ENCODE data around the gene RPL13A.

Gene RPL13A

GRCh38 chr19:49498475-49498874, 11.1 kb downstream of the RPL13A start:
- DNase-seq = no peak
- in situ Hi-C loops (cut with MboI; ENCODE audit: low pct_unique_long_range_greater_than_20kb, low sequenced_read_pairs) = no loop called here

- in situ Hi-C loops (cut with MboI; ENCODE audit: low pct_unique_long_range_greater_than_20kb, low sequenced_read_pairs) = no loop called here
- DNase-seq = no peak
These were observed 11.7 kb downstream of the RPL13A start for GRCh38 chr19:49499030-49499670.

DNA sequence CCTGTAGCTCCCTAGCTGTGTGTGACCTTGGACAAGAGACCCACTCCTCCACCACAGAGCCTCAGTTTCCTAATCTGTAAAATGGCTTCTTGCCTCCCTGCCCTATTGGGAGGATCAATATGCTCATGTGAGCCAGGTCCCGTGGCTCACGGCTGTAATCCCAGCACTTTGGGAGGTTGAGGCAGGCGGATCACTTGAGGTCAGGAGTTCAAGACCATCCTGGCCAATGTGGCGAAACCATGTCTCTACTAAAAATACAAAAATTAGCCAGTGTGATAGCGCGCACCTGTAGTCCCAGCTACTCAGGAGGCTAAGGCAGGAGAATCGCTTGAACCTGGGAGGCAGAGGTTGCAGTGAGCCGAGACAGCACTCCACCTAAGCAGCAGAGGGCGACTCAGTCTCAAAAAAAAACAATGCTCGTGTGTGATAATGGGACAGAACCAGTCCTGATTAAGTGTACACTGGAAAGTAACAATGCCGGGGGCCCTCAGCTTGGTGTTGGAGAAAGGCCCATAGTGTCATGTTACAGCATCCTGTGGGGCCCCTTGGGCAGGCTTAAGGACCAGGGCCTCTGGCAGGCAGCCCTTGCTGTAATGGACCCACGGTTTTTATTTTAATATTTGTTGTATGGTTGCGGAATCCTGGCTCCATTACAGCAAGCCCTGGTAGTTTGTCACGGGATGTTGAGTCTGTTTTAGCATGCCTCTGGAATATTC, 15.6 kb downstream of the RPL13A start:
- DNase-seq = peak; percentile 81
- in situ Hi-C loops (cut with MboI; ENCODE audit: low pct_unique_long_range_greater_than_20kb, low sequenced_read_pairs) = no loop called here

GRCh38 chr19:49503582-49503962, 16.2 kb downstream of the RPL13A start:
- no peak for DNase-seq
- in situ Hi-C loops (cut with MboI; ENCODE audit: low pct_unique_long_range_greater_than_20kb, low sequenced_read_pairs) = no loop called here

DNA sequence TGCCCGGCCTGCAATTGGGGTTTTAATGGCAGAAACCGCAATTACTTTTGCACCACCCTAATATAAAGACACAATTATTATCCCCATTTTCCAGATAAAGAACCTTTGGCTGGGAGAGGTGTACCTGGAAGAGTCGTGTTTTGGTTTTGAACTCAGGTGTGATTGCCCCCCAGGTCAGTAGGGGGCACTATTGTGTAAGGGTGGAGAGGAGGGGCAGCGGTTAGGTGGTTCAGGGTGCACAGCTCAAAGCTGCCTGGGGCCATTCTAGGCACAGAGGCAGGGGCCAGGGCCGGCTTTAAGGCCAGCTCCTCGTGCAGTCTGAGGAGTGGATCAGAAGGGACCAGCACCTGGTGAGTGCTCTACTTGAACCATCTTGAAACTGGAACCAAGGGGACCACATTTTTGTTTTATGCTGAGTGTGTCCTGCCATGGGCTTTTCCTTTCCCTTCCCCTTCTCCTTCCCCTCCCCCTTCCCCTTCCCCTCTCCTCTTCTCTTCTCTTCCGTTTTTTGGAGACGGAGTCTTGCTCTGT, 19.2 kb downstream of the RPL13A start:
- DNase-seq = peak; percentile 91
- in situ Hi-C loops (cut with MboI; ENCODE audit: low pct_unique_long_range_greater_than_20kb, low sequenced_read_pairs) = no loop called here

DNA sequence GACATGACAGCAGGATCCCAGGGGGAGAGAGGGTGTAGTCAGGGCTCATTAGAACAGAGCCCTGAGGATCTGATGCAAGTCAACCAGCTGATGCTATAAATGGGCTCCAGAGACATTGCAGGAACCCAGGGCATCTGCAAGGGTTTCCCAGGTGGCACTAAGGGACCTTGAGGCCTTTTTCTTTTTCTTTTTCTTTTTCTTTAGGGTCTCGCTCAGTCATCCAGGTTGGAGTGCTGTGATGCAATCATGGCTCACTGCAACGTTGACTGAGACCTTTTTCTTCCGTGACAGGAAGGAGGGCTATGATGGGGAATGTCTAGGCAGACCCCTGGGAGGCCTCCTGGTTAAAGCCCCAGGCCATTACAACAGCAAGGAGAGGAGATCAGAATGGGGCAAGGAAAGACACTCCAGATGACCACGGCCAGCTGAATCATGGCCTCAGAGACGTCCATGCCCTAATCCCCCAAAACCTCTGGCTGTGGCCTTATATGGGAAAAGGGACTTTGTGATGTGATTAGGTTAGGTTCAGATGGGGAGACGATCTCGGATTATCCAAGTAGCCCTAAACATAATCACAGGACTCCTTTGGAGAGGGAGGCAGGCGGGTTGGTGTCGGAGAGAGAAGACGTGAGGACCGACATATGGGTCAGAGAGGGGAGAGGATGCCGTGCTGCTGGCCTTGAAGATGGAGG, 20.5 kb downstream of the RPL13A start:
- in situ Hi-C loops (cut with MboI; ENCODE audit: low pct_unique_long_range_greater_than_20kb, low sequenced_read_pairs) = no loop called here
- DNase-seq = no peak

DNA sequence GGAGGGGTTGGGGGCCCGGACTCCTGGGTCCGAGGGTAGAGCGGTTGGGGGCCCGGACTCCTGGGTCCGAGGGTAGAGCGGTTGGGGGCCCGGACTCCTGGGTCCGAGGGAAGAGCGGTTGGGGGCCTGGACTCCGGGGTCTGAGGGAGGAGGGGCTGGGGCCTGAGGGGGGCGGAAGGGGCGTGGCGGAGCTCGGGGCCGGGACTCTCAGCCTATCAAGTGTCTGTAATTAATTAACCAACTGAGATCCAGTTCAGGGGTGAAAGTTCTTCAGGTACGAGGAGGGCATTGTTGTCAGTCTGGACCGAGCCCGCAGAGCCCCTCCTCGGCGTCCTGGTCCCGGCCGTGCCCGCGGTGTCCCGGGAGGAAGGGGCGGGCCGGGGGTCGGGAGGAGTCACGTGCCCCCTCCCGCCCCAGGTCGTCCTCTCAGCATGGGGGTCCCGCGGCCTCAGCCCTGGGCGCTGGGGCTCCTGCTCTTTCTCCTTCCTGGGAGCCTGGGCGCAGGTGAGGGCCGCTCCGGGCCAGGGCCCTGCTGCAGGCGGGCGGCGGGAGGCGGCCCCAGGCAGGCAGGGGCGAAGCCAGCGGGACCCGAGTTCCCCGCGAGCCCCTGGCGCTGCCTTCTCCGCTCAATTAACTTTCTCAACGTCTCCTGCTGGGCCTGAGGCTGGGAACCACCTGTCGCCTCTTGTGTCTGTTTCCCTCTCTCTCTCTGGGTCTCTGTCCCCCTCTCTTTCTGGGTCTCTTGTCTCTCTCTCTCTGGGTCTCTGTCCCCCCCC, 25.8 kb downstream of the RPL13A start:
- no peak for DNase-seq

GRCh38 chr19:49513746-49514118, 26.3 kb downstream of the RPL13A start:
- in situ Hi-C loops (cut with MboI; ENCODE audit: low pct_unique_long_range_greater_than_20kb, low sequenced_read_pairs) = no loop called here

More for the DNA sequence above, 25.8 kb downstream of the RPL13A start:
- in situ Hi-C loops (cut with MboI; ENCODE audit: low pct_unique_long_range_greater_than_20kb, low sequenced_read_pairs) = no loop called here

GRCh38 chr19:49514151-49514550, 26.7 kb downstream of the RPL13A start:
- in situ Hi-C loops (cut with MboI; ENCODE audit: low pct_unique_long_range_greater_than_20kb, low sequenced_read_pairs) = no loop called here
- no peak for DNase-seq

More at GRCh38 chr19:49513746-49514118, 26.3 kb downstream of the RPL13A start:
- DNase-seq = no peak

DNA sequence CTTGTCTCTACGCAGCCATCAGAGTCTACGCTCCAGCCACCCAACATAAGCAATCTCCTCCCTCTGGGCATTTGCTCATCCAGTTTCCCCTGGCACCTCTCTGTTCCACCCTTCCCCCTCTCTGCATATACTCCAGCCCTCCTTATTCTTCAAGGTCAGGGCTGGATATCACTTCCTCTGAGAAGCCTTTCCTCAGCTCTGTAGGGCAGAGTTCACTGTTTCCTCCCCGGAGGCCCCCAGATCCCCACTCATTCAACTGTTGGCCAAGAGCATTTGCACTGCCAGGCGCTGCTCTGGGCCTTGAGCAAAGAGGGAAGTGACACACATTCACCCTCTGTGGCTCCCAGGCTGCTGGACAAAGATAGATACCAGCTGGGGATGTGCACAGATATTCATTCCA, 28.4 kb downstream of the RPL13A start:
- DNase-seq = peak; percentile 88
- in situ Hi-C loops (cut with MboI; ENCODE audit: low pct_unique_long_range_greater_than_20kb, low sequenced_read_pairs) = no loop called here

DNA sequence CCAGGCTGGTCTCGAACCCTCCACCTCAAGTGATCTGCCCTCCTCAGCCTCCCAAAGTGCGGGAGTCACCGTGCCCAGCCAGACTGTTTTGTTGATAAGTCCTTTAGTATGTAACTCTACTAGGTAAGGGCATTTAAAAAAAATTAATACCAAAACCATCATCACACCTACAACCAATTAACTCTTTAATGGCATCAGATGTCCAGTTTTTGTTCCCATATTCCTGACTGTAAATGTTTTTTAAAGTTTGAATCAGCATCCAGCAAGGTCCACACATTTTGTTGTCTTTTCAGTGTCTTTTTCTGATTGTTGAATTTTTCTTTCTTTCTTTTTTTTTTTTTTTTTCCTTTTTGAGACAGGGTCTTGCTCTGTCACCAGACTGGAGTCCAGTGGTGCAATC, 30.6 kb downstream of the RPL13A start:
- in situ Hi-C loops (cut with MboI; ENCODE audit: low pct_unique_long_range_greater_than_20kb, low sequenced_read_pairs) = no loop called here
- DNase-seq = no peak

DNA sequence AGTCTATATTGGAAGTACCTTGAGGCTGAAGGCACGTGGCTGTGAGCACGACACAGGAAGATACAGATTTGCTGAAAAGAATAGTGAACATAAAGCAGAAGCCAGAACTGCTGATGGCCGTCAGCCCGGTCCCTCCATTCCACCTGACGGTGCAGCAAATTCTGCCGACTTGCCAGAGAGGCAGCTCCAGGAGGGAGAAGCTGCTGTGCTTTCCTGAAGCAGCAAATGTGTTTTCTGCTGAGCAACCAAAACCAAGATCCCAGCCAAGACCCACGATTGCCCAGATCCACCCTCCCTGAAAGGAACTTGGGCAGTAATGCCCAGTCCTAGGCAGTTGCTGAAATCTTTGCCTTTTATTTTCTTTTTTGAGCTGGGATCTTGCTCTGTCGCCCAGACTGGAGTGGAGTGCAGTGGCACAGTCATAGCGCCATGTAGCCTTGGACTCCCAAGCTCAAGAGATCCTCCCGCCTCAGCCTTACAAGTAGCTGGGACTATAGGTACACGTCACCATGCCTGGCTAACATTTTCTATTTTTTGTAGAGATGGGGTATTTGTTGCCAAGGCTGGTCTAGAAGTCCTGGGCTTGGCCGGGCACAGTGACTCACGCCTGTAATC, 33.4 kb downstream of the RPL13A start:
- in situ Hi-C loops (cut with MboI; ENCODE audit: low pct_unique_long_range_greater_than_20kb, low sequenced_read_pairs) = no loop called here
- no peak for DNase-seq

DNA sequence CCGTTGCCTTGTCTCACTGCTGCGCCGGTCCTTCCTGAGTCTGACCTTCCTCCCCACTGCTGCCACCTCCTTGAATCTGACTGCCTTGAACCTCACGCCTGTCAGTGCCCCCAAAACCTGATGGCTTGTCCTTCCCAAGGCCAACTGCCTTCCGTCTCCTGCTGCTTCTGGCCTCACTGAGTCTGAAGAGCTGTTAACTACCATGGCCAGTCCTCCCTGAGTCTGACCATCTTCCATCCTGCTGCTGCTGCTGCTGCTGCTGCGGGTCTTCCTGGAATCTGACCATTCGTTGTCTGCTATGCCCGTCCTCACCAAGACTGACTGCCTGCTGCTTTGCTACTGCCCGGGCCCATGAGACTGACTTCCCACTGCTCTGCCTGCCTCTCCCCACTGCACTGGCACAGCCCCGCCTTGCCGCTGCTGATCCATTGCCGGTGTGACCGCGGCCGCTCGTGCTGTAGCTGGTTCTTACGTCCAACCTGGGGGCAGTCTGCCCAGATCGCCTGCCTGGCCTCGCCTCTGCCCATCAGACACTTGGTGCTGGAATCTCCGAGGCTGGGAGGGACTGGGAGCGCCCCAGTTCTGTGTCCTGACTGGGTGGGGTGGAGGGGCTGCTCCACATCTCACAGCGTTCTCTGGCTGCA, 37.5 kb downstream of the RPL13A start:
- no peak for DNase-seq
- in situ Hi-C loops (cut with MboI; ENCODE audit: low pct_unique_long_range_greater_than_20kb, low sequenced_read_pairs) = no loop called here

- no peak for DNase-seq
- in situ Hi-C loops (cut with MboI; ENCODE audit: low pct_unique_long_range_greater_than_20kb, low sequenced_read_pairs) = no loop called here
These were observed 40.9 kb downstream of the RPL13A start for GRCh38 chr19:49528211-49528771.

GRCh38 chr19:49530708-49531107, 43.3 kb downstream of the RPL13A start:
- in situ Hi-C loops (cut with MboI; ENCODE audit: low pct_unique_long_range_greater_than_20kb, low sequenced_read_pairs) = no loop called here
- DNase-seq = no peak

DNA sequence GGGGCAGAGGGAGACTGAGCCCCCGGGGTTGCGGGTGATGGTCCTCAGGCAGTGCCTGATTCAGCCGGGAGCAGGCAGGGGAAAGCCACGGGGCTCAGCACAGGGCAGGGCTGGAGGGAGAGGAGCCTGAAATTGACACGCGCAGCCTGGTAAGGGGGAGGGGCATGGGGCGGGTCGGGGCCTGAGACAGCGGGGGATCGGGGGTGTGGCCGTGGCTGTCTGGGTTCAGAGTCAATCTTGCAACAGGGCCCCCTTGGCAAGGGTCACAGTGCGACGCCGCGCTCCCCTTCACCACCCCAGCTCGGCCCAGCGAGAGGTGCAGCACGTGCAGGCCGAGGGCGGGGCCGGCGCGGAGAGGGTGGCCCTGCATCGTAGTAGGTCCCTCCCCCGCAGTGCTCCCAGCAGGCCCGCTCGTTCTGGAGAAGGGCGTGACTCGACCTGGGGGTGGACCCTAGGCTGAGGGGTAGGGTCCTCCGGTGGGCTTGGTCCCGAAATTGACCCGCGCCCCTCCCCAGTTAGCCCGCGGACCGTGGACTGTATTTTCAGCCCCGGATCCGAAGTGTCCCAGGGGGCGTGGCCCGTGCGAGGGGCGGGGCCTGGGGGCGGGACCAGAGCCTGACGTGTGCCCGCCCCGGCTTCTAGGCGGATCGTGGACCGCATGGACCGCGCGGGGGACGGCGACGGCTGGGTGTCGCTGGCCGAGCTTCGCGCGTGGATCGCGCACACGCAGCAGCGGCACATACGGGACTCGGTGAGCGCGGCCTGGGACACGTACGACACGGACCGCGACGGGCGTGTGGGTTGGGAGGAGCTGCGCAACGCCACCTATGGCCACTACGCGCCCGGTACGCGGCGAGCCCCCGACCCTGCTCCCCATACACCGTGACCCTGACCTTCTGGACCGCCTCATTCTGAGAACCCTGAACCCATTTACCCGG, 46.4 kb downstream of the RPL13A start:
- DNase-seq = peak; percentile 75
- in situ Hi-C loops (cut with MboI; ENCODE audit: low pct_unique_long_range_greater_than_20kb, low sequenced_read_pairs) = no loop called here

DNA sequence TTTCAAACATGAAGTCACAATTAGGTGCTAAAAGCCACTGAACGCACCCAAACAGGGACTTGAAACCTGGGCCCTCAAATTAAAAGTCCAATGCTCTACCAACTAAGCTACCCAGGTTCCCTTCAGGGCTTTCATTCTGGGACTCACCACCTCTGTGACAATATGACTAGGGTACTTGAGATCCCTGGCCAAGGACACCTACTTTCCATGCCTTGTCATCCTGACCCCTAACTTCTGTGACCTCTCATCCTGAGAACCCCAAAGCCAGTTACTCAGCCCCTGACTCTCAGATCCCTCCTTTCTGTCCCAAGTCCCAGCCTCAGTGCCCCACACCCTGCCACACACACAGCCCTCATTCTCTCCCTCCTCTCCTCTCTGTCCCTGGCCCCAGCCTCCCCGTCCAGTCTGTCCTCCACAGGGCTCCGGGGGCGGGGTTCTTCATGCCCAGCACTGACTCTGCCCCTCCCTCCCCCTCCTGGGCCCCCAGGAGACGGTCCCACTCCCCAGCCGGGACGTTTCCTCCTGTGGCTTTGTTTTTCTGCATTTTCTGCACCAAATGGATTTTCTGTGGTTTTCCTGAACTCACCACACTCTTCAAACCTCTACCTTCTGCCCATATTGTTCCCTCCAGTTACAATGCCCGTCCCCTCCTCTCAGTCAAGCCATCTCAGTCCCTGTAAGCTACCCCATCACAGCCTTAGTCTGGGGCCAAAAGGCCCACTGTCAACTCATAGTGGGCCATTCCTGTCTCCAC, 47.4 kb downstream of the RPL13A start:
- in situ Hi-C loops (cut with MboI; ENCODE audit: low pct_unique_long_range_greater_than_20kb, low sequenced_read_pairs) = no loop called here
- DNase-seq = peak; percentile 86

All from KBM-7 (cell line).